Stimulated activated CD4-positive, alpha-beta T cell treated with anti-CD3 and anti-CD28 coated beads, Interleukin-12 subunit alpha, Interleukin-12 subunit beta, amount 100 ng/mL, for 48 hours (primary cell): ENCODE measurements around the gene CYB561A3.

Source experiments
- DNase-seq, 3 donors: peaks; one replicate each; pipeline ENCODE4 v3.0.0-alpha.2; 2020; ENCODE audit warnings: low read depth in 2 of 3, low spot score in 1 of 3

Gene CYB561A3

GRCh38 chr11:61345954-61346843 is 15.5 kb downstream of the CYB561A3 start:
- no peak for DNase-seq

- no peak for DNase-seq
Measured at GRCh38 chr11:61345170-61345610, 16.5 kb downstream of the CYB561A3 start.

DNA sequence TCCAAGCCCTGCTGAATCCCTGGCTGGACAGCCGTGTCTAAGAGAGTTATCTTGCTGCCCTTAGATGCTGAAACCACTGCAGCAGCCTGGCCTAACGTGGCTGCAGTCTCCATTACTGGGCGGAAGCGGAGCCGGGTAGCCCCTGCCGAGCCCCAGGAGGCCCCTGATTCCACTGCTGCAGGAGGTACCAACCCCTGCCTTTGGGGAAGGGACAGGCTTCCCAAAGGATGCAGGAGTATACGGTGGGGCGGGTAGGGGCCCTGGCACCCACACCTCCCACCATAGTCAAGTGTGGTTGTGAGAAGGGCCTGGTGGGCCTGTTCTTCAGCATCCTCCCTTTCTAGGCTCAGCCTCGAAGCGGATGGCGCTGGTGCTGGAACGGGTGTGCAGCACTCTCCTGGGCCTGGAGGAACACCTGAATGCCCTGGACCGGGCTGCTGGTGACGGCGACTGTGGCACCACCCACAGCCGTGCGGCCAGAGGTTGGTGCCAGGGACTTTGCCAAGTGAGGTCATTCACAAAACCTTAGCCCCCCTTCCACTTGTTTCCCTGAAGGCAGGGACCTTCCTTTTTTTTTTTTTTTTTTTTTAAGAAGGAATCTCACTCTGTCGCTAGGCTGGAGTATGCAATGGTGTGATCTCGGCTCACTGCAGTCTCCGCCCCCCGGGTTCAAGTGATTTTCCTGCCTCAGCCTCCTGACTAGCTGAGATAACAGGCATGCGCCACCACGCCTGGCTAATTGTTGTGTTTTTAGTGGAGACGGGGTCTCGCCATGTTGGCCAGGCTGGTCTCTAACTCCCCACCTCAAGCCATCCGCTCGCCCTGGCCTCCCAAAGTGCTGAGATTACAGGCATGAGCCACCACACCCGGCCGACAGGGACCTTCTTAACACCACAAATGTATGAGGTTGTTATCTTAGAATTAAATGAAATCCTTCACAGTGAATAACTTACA is 17.6 kb downstream of the CYB561A3 start:
- no peak for DNase-seq

GRCh38 chr11:61342207-61342803 is 19.4 kb downstream of the CYB561A3 start:
- no peak for DNase-seq

- DNase-seq, result no peak
Measured at GRCh38 chr11:61341706-61342105, 20.0 kb downstream of the CYB561A3 start.

DNA sequence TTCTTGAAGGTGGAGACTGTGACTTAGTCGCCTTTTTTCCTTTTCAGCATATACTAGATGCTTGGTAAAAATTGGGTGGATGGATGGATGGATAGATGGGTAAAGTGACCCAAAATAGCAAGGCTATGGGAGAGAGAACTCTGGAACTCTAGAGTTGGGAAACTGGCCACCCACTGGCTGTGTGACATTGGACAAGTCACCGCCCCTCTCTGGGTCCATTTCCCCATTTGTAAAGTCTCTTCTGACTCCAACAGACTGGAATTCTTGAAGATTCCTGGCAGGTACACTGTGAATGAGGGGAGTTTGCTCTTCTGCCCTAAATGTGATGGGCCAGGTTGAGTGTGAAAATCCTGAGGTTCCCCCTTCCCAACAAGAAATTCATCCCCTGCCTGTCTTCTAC is 20.7 kb downstream of the CYB561A3 start:
- no peak for DNase-seq

- no peak for DNase-seq
Measured at GRCh38 chr11:61339490-61339878, 22.2 kb downstream of the CYB561A3 start.

DNA sequence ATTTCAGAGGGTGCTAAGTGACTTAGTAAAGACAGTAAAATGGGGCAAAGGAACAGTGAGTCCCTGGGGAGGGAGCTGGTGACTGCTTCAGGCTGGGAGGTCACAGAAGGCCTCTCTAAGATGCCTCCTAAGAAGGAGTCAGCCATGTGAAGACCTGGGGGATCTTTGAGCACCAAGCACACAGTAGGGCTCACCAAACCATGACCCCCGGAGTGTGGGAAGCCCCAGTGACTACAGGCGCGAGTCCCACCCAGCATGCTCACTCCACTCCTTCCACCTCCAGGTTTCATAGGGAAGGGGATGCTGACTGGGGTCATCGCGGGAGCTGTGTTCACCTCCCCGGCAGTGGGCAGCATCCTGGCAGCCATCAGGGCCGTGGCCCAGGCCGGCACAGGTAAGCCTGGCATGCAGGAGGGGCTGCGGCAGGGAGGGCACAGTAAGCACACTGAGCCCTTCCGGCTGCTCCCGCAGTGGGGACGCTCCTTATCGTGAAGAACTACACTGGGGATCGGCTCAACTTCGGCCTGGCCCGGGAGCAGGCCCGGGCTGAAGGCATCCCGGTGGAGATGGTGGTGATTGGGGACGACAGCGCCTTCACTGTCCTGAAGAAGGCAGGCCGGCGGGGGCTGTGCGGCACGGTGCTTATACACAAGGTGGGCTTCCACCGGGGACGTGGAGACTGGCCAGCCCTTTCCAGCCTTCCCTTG is 22.7 kb downstream of the CYB561A3 start:
- no peak for DNase-seq

- DNase-seq, result no peak
Measured at GRCh38 chr11:61337706-61338470, 23.8 kb downstream of the CYB561A3 start.

DNA sequence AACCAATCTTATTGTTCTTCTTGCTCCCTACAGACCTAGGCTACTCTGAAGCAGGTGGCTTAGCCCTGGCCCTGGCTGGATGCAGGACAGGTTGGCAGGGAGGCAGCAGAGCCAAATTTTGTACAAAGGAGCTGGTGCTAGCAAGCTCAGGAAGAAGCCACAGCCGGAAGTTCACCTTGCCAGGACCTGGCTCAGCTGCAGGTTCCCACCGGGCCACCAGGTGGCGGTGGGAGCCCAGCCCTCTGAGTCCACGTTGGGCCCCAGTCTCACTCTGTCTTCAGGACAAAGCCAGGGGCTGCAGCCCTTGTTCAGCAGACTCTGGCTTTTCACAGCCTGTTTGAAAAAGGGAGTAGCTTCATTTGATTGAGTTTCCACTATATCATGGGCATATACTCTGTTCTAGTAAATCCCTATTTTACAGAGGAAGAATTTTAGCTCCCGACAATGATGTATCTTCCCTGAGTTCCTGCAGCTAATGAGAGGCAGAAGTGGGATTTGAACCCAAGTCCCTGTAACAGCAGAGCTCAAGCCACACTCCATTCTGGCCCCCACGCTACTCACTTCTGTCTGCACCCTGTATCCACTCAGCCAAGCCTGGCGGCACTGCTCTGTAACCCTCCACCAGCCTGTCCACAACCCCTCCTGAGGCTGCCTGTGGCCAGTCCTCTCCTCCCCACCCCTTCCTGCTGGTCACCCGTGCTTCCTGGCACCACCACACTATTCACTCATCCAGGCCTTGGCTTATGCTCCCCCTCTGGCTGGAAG is 25.3 kb downstream of the CYB561A3 start:
- DNase-seq, result peak; percentile 71 to 81 (median 76)

DNA sequence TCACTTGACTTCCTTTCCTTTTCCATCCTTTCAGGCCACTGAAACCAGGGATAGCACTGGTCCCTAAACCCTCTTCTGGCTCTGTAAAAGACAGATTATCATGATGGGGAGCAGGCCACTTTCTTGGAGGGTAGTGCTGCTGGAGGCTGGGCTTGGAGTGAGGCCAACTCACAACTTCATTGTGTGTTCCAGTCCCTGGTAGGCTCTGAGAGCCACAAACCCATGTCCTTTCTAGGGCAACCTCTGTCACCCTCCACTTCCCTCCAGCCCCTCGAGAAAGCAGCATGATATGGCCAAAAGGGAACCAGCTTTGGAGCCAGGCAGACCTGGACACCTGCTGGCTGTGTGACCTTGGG is 26.3 kb downstream of the CYB561A3 start:
- DNase-seq, result no peak

DNA sequence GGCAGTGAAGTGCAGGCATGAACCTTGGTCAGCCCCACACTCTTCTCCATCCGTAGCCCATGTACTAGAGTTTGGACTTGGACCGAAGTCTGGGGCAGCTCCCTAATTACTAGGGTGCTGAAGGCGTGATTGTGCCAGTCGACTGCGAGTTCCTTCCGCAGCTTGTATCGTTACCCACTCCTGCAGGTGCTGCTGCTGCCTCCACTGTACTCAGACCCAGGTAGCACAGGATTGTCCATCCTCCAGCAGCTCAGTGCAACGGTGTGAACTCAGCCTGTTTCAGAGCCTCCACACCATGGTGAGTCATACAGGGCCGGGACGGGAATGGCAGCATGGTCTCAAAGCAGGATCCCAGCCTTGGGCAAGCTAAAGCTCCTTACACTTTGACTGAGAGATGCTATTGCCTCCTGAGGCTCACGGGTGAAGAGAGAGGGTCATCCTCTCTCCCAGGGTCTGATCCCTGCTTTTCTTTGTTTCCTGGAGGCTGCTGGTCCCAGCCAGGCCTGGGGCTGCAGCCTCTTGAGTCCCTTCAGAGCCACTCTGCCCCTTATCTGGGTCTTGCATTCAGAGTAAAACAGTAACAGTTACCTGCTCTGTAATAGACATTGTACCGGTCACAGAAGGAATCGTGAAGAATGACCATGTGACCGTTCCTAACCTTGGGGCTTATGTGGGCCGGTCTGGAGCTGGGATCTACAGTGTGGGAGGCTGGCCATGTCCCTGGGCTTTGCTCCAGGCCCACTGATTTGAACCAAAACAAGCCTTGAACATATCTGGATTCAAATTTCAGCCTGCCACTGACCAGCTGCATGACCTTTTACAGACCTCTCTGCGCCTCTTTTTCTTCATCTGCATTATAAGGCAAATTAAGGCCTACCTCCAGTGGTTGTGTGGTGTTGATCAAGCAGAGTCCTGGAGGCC is 27.0 kb downstream of the CYB561A3 start:
- no peak for DNase-seq

GRCh38 chr11:61333550-61334433 is 27.9 kb downstream of the CYB561A3 start:
- DNase-seq, result peak in 1 of 3 donors; percentile 34

DNA sequence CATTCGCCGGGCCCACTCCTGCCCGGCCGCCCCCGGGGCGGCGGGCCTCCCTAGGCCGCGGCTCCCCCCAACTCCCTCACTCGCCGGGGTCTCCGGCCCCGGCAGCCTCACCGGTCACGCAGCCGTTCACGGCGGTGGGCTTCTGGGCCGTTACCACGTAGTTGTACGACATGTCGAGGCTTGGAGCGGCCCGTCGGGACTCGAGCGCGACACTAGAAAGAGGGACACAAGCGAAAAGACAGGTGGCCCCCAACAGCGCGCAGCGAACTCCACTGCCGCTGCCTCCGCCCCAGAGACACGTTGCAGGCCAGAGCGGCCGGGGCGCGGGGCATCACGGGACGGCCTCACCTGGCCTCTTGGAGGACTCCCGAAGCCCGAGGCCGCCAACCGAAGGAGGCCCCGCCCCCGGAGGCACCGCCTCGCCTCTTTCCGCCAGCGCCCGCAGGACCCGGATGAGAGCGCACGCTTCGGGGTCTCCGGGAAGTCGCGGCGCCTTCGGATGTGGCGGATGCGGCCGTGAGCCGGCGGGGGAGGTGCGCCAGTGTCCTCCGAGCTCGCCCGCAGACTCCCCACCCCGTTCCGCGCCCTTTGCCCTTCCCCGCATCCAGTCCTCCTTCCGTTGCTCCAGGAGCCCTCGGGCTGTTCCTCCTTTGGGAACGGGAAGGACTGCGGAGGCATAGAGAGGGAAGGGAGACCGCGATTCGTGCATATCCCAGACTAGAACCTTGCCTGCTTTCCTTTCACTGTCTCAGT is 28.7 kb downstream of the CYB561A3 start, which contains the start of the genes DDB1 and TKFC:
TSS of gene DDB1 (minus strand) at position 309 of the 753 bp plus-strand sequence. CDS start at position 172, 137 bp downstream.
TSS of gene TKFC (plus strand) at position 432 of the 753 bp plus-strand sequence. CDS start 1,501 bp downstream, outside the sequence.
- peak; percentile 96 to 97 (median 97) for DNase-seq

DNA sequence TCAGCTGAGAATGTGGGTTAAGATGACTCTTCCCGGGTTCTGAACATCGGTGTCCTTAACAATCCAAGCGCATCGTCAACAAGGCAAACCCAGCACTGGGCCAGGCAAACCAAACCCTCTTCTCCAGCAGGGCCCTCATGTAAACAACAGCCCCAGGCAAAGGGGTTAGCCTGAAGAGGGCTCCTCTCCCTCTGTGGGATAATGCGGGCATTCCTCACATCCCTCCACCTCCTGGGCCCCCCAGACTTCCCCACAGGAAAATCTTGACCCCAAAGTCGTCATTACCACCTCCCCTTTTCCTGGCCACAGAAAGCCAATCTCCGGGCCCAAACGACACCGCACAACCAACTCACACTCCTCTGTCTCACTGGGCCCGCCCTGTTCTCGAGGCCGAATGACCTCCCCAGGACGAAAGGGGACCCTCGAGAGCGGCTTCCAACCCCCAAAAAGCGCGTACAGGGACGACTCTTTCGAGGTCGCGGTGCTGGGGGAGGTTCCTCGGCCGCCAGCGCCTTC is 29.3 kb downstream of the CYB561A3 start:
- no peak for DNase-seq

- no peak for DNase-seq
Measured at GRCh38 chr11:61331651-61332050, 30.0 kb downstream of the CYB561A3 start.
